Heart left ventricle (tissue), 16 donors: Measurements from ENCODE around the gene ASB2. TPM values are rescaled to one million over a fixed set of nuclear protein-coding genes. Genes with fewer than 3 reads are reported as not detected.
A peak's percentile ranks its signal among the peaks of the same experiment; 100 is the strongest.

ENCODE experiments used
- ATAC-seq, 4 donors: fragments of 200-7000 bp; cut with Tn5 transposase; one replicate each; pipeline ENCODE4 v1.9.1; 2020 to 2022; ENCODE audit warnings: moderate library complexity in 4 of 4, mild to moderate bottlenecking in 3 of 4, moderate number of reproducible peaks in 1 of 4
- DNase-seq, 5 donors: peaks; one replicate each; pipeline ENCODE4 v3.0.0-alpha.2; 2020
- H3K27ac ChIP-seq, 12 donors: fragments of 200-600 bp; sonication (generic) in 4 of 12; one replicate each; pipeline versions ENCODE4 v1.5.0 to v1.8.0; 2016 to 2022; ENCODE audit warnings: mild to moderate bottlenecking in 2 of 12
- H3K27me3 ChIP-seq, 9 donors: fragments of 200-600 bp; sonication (generic) in 2 of 9; one replicate each; pipeline versions ENCODE4 v1.5.1 to v1.8.0; 2016 to 2022; ENCODE audit warnings: mild to moderate bottlenecking in 3 of 9
- H3K36me3 ChIP-seq, 9 donors: fragments of 200-600 bp; sonication (generic) in 2 of 9; one replicate each; pipeline versions ENCODE4 v1.5.0 to v1.8.0; 2018 to 2022; ENCODE audit warnings: mild to moderate bottlenecking in 2 of 9
- H3K4me1 ChIP-seq, 12 donors: fragments of 200-600 bp; sonication (generic) in 4 of 12; one replicate each; pipeline versions ENCODE4 v1.5.0 to v1.8.0; 2016 to 2022; ENCODE audit warnings: mild to moderate bottlenecking in 3 of 12
- H3K4me3 ChIP-seq, 12 donors: fragments of 200-600 bp; sonication (generic) in 4 of 12; one replicate each; pipeline versions ENCODE4 v1.5.0 to v1.8.0; 2017 to 2022; ENCODE audit warnings: mild to moderate bottlenecking in 9 of 12, moderate library complexity in 4 of 12
- H3K9me3 ChIP-seq, 12 donors: fragments of 200-600 bp; sonication (generic) in 4 of 12; one replicate each; pipeline versions ENCODE4 v1.5.0 to v1.8.0; 2016 to 2022; ENCODE audit warnings: mild to moderate bottlenecking in 1 of 12
- POLR2A ChIP-seq, 2 donors: fragments of 450-650 bp; IDR thresholded peaks; one replicate each; pipeline ENCODE4 v1.6.1; 2017; ENCODE audit warnings: antibody characterized with exemption in 2 of 2, mild to moderate bottlenecking in 2 of 2, moderate library complexity in 2 of 2
- WGBS, 4 donors: extraction: QIAGEN DNeasy Blood & Tissue Kit in 2 of 4; methylation state at CpG; one replicate each; pipeline versions ENCODE4 v1.1.5 to v1.1.7; 2013 to 2018; 5-methylcytosine and 5-hydroxymethylcytosine counted together
- intact Hi-C, 10 donors: fragments of 100-400 bp; cut with DNase I; formaldehyde crosslinking; loops; one replicate each; pipeline versions ENCODE4 v1.11.1 to v1.14.2; 2022
- polyA plus RNA-seq, 2 donors: library from polyadenylated mRNA; stranded (reverse); fragments of 200-250 nt; gene quantifications; one replicate each; pipeline ENCODE4 v1.2.3, GENCODE V29; 2013
- total RNA-seq, 9 donors: library from RNA; depleted of rRNA in 2 of 9; stranded (reverse); fragments of >200 nt in 2 of 9; fragmentation: NEBNext Ultra II Directional in 3 of 9; extraction: Animal tissue kit (Norgen Biotek cat#: 25700) in 3 of 9; gene quantifications; one replicate each; pipeline versions ENCODE4 v1.1.0 to v1.2.4, GENCODE V29; 2016 to 2023
- TF ChIP-seq, protein P1 (sequence below), 12 donors: fragments of 200-600 bp; sonication (generic) in 4 of 12; IDR thresholded peaks; one replicate each; pipeline versions ENCODE4 v1.5.0 to v1.8.0; 2018 to 2022; ENCODE audit warnings: antibody characterized with exemption in 12 of 12, mild to moderate bottlenecking in 5 of 12
- donor health status: ischemic (EF 13 %, LVEDD 7.1; RV severe dilation, severe dysfunction).
- donor health status: healthy with polysubstance abuse.
- donor health status: DM: no; HTN: yes; CAD: no.
- donor health status: DM: no; HTN: no; CAD: no.
- donor health status: ischemic (EF 25% LVEDD 6.9; RV normal size, moderate dysfunction).
- donor health status: ischemic (EF 25% LVEDD 5.7; RV mildly dilated, moderate dysfunction).
- donor health status: healthy.
- donor health status: DM: yes; HTN: yes; CAD: no.
- donor health status: ischemic (EF 35%, LVEDD 5.7; RV mildly dilated, moderate dysfunction).
- donor health status: nonischemic (EF 11% LVEDD 7.7; RV severe dilation, severe dysfunction).
- donor health status: DM: yes; HTN: yes; CAD: no.
- donor health status: PGD.
- donor health status: ischemic (EF 29% LVEDD 5.4; RV normal size, mild dysfunction).
- donor health status: nonischemic (EF 23%, LVEDD 6.1; RV moderate dilation, normal function).

The ASB2 gene
- total and polyA plus RNA-seq, 11 donors, result 22.4 to 411 (median 166) TPM

DNA sequence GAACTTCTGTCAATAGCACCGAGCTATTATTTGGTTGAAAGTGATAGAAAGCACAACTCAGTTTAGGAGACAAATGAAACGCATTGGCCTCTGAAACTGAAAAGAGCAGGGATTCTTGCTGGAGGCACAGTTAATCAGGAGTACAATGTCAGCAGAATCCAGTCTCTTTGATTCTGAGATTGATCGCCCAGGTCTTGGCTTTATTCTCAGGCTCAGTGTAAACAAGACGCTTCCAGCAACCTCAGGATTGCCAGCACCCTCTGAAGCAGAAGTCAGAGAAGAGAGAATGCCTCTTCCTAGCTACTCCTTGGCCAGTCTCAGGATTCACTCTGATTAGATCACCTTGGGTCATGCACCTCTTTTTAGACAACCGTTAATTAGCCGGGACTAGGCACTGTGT lies 38.0 kb upstream of the ASB2 start:
- Histone ChIP-seq H3K27me3 (peaks cover 0 to 7% (median 0%) of the 10 kb centered on the region in 9 donors), H3K9me3 (no peaks in the 10 kb centered on the region), H3K36me3 (no peaks in the 10 kb centered on the region), H3K4me1 (peaks cover 0 to 5% (median 0%) of the 10 kb centered on the region in 12 donors), H3K4me3 (no peak overlapping the region), H3K27ac (no peak overlapping the region)
- intact Hi-C loops, result no loop called here
- DNase-seq (no peak), ATAC-seq (no peak)
- TF ChIP-seq, protein P1, sequence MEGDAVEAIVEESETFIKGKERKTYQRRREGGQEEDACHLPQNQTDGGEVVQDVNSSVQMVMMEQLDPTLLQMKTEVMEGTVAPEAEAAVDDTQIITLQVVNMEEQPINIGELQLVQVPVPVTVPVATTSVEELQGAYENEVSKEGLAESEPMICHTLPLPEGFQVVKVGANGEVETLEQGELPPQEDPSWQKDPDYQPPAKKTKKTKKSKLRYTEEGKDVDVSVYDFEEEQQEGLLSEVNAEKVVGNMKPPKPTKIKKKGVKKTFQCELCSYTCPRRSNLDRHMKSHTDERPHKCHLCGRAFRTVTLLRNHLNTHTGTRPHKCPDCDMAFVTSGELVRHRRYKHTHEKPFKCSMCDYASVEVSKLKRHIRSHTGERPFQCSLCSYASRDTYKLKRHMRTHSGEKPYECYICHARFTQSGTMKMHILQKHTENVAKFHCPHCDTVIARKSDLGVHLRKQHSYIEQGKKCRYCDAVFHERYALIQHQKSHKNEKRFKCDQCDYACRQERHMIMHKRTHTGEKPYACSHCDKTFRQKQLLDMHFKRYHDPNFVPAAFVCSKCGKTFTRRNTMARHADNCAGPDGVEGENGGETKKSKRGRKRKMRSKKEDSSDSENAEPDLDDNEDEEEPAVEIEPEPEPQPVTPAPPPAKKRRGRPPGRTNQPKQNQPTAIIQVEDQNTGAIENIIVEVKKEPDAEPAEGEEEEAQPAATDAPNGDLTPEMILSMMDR (IDR thresholded peaks at IDR 0.05), result no peak
- TF ChIP-seq POLR2A (IDR thresholded peaks at IDR 0.05), result no peak
- 64 to 85% (median 80%) methylated on average over 6 of the region's 6 CpGs for WGBS, 4 donors

DNA sequence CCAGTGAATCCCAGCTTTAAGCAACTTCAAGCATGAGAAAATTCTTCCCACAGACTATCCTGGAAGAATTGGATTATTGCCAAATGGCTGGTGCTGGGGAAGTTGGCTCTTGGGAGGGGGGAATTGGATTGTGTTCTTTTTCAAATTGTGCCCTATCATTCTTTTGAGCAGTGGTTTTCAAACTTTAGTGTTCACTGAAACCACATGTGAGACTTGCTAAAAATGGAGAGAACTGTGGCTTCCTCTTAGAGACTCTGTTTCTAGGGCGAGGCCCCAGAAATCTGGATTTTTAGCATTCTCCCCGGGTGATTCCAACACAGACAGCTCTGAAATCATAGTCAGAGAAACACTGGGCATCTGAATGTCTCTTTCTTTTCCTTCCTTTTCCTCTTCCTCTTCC lies 35.4 kb upstream of the ASB2 start:
- Histone ChIP-seq H3K4me3 (no peak overlapping the region), H3K27me3 (peaks cover 0 to 7% (median 0%) of the 10 kb centered on the region in 9 donors), H3K27ac (no peak overlapping the region), H3K36me3 (no peaks in the 10 kb centered on the region), H3K9me3 (no peaks in the 10 kb centered on the region), H3K4me1 (peaks cover 0 to 5% (median 0%) of the 10 kb centered on the region in 12 donors)
- TF ChIP-seq POLR2A (IDR thresholded peaks at IDR 0.05), result no peak
- TF ChIP-seq, protein P1 (IDR thresholded peaks at IDR 0.05), result no peak
- 48 to 57% (median 52%) methylated on average over 2 of the region's 2 CpGs for WGBS, 4 donors
- intact Hi-C loops, result no loop called here
- DNase-seq, result no peak
- no peak for ATAC-seq

DNA sequence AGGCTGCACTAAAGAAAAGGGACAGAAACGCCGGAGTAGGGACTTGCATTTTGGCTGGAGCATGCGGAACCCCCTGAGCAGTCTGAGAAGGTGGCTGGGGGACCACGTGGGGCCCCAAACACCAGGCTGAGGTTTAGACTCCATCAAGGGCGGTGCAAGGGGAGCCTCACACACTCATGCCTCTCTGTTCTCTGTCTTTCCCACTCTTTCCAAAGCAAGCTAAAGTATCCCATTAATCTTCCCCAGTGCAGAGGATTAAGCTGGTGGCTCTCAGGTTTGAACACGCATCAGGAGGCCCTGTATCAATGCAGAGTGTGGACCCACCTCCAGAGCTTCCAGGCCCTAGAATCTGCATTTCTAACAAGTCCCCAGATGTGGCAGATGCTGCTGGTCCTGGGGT lies 34.3 kb upstream of the ASB2 start:
- ATAC-seq, result no peak
- TF ChIP-seq, protein P1 (IDR thresholded peaks at IDR 0.05), result no peak
- TF ChIP-seq POLR2A (IDR thresholded peaks at IDR 0.05), result no peak
- 75 to 93% (median 84%) methylated on average over 6 of the region's 6 CpGs for WGBS, 4 donors
- no peak for DNase-seq
- Histone ChIP-seq H3K9me3 (no peaks in the 10 kb centered on the region), H3K36me3 (no peaks in the 10 kb centered on the region), H3K27ac (no peak overlapping the region), H3K4me1 (peaks cover 0 to 5% (median 0%) of the 10 kb centered on the region in 12 donors), H3K27me3 (peaks cover 0 to 7% (median 0%) of the 10 kb centered on the region in 9 donors), H3K4me3 (no peak overlapping the region)
- intact Hi-C loops, result no loop called here

DNA sequence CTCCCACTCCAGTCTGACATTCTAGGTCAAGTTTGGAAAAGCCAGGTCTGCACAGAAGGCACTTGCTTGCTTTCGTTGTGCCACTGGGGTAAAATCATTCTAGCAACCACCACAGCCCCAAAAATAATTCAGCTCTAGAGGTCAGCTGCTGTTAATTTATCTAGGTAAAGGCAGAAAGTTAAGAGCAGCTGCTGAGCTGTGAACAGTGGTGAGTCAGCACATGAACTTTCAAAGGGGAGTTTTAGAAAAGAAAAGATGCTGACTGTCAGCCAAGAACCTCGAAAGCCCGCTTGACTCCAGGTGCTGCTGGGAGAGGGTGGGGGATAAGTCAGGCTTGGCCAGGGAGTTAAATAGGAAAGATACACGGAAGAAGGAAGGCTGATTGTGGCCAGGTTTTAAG lies 33.4 kb upstream of the ASB2 start:
- intact Hi-C loops, result loop anchor here in 2 of 10 donors (10.0 kb wide), 1 partner anchor 355 kb away; no protein-coding TSS in a partner anchor
- peak overlapping the region in 1 of 12 donors; percentile 1 for H3K27ac ChIP-seq
- no peak overlapping the region for H3K4me3 ChIP-seq
- no peak for TF ChIP-seq POLR2A (IDR thresholded peaks at IDR 0.05)
- TF ChIP-seq, protein P1 (IDR thresholded peaks at IDR 0.05), result no peak
- 19 to 30% (median 25%) methylated on average over 4 of the region's 4 CpGs for WGBS, 4 donors
- H3K36me3 ChIP-seq, result no peaks in the 10 kb centered on the region
- ATAC-seq (peak in 2 of 4 donors; percentile 19 to 43), DNase-seq (no peak)
- peaks cover 0 to 7% (median 0%) of the 10 kb centered on the region in 9 donors for H3K27me3 ChIP-seq
- H3K4me1 ChIP-seq, result peaks cover 0 to 5% (median 0%) of the 10 kb centered on the region in 12 donors
- H3K9me3 ChIP-seq, result no peaks in the 10 kb centered on the region
